ENCODE results near the gene WHRN. TPM values are rescaled to one million over a fixed set of nuclear protein-coding genes. Genes with fewer than 3 reads are reported as not detected.

The WHRN gene
- total RNA-seq, 1 experiment from 2014 or later: 24.3 TPM

GRCh38 chr9:114484215-114484853, 20.9 kb downstream of the WHRN start:
- Mint-ChIP-seq H3K9me3 (no peaks in the 10 kb centered on the region), H3K4me3 (no peak overlapping the region), H3K36me3 (no peaks in the 10 kb centered on the region), H3K4me1 (peaks cover 9% of the 10 kb centered on the region), H3K27me3 (ENCODE audit: low read depth) (no peaks in the 10 kb centered on the region), H3K27ac (no peak overlapping the region)
- ChIA-PET CTCF (interaction anchor here (0.9 to 6.1 kb wide), 6 partner anchors 11 to 169 kb away, joined by 3 to 48 read pairs (median 3); no protein-coding TSS in a partner anchor), POLR2A (no interaction called here)
- ATAC-seq (no peak), DNase-seq (ENCODE audit: low spot score) (no peak)
- no peak for TF ChIP-seq TEAD4 (CRISPR knock-in tag; IDR thresholded peaks at IDR 0.05)
- TF ChIP-seq HMGA2 (CRISPR knock-in tag; IDR thresholded peaks at IDR 0.05): no peak
- TF ChIP-seq AR (CRISPR knock-in tag; IDR thresholded peaks at IDR 0.05): no peak
- TF ChIP-seq MYBL2 (CRISPR knock-in tag; IDR thresholded peaks at IDR 0.05): no peak
- no peak for TF ChIP-seq ZNF232 (CRISPR knock-in tag; IDR thresholded peaks at IDR 0.05)
- no peak for TF ChIP-seq ZNF121 (CRISPR knock-in tag; IDR thresholded peaks at IDR 0.05)
- no peak for TF ChIP-seq ZNF423 (CRISPR knock-in tag; IDR thresholded peaks at IDR 0.05)
- no peak for TF ChIP-seq SMAD3 (CRISPR knock-in tag; IDR thresholded peaks at IDR 0.05; ENCODE audit: borderline replicate concordance)

- DNase-seq (ENCODE audit: low spot score) (no peak), ATAC-seq (no peak)
- POLR2A ChIA-PET: no interaction called here
- CTCF ChIA-PET: interaction anchor here (1.1 to 6.1 kb wide), 4 partner anchors 10 to 169 kb away, joined by 3 to 48 read pairs (median 5); no protein-coding TSS in a partner anchor
- H3K36me3 Mint-ChIP-seq: no peaks in the 10 kb centered on the region
- no peaks in the 10 kb centered on the region for H3K27me3 Mint-ChIP-seq (ENCODE audit: low read depth)
- H3K27ac Mint-ChIP-seq: no peak overlapping the region
- H3K4me3 Mint-ChIP-seq: no peak overlapping the region
- peaks cover 9% of the 10 kb centered on the region for H3K4me1 Mint-ChIP-seq
- no peaks in the 10 kb centered on the region for H3K9me3 Mint-ChIP-seq
- TF ChIP-seq FOXP1 (CRISPR knock-in tag; IDR thresholded peaks at IDR 0.05; ENCODE audit: borderline replicate concordance): no peak
- TF ChIP-seq KAT7 (CRISPR knock-in tag; IDR thresholded peaks at IDR 0.05; ENCODE audit: borderline replicate concordance): no peak
- TF ChIP-seq CTCF (IDR thresholded peaks at IDR 0.05): no peak
- TF ChIP-seq ZNF425 (CRISPR knock-in tag; conservative IDR thresholded peaks at IDR 0.05): no peak
- no peak for TF ChIP-seq MLX (CRISPR knock-in tag; IDR thresholded peaks at IDR 0.05)
- TF ChIP-seq PRDM15 (CRISPR knock-in tag; IDR thresholded peaks at IDR 0.05): no peak
- no peak for TF ChIP-seq SP1 (CRISPR knock-in tag; conservative IDR thresholded peaks at IDR 0.05)
- no peak for TF ChIP-seq ESRRA (CRISPR knock-in tag; IDR thresholded peaks at IDR 0.05; ENCODE audit: borderline replicate concordance)
- TF ChIP-seq ZBTB21 (CRISPR knock-in tag; IDR thresholded peaks at IDR 0.05; ENCODE audit: borderline replicate concordance): no peak
- no peak for TF ChIP-seq GABPB1 (CRISPR knock-in tag; IDR thresholded peaks at IDR 0.05)
- no peak for TF ChIP-seq ZNF512 (CRISPR knock-in tag; IDR thresholded peaks at IDR 0.05; ENCODE audit: borderline replicate concordance)
- TF ChIP-seq CREM (CRISPR knock-in tag; IDR thresholded peaks at IDR 0.05): no peak
- TF ChIP-seq NR1H2 (CRISPR knock-in tag; IDR thresholded peaks at IDR 0.05): no peak
- no peak for TF ChIP-seq ZNF671 (CRISPR knock-in tag; IDR thresholded peaks at IDR 0.05)
Measured at GRCh38 chr9:114483499-114483898, 21.8 kb downstream of the WHRN start.
